ENCODE results near the gene CLPTM1.
"Not testable (repeated sequence)": the region's sequence is repeated elsewhere in the genome, so short reads cannot be mapped to it uniquely, and the experiment has no call there.

The CLPTM1 gene

DNA sequence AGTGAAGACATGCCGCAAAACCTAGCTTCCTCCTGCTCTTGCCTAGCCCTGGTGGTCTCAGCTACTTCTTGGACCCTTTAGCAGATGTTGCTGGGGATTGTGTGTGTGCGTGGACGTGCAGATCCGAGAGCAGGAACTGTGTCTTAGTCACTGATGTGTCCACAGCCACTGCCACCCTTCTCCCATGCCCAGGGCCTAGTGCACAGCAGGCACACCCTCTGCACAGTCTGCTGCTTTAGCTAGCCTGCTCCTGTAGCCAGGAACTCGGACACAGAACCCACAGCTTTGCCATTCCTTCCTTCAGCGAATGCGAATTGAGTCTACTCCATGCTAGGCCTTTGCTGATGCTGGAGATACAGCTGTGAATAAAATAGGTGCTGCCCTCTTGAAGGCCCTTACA, 2.3 kb downstream of the CLPTM1 start:
- H3K4me3 ChIP-seq (ENCODE audit: insufficient read depth, low read depth, low read length) = no peak overlapping the region
- H3K9me3 ChIP-seq (ENCODE audit: control insufficient read depth, low read length) = no peaks in the 10 kb centered on the region
- H3K27ac ChIP-seq (ENCODE audit: insufficient read depth, low read depth, low read length, poor library complexity, severe bottlenecking) = no peak overlapping the region
- H3K36me3 ChIP-seq (ENCODE audit: control insufficient read depth, insufficient read depth, low read length) = no peaks in the 10 kb centered on the region
- H3K4me1 ChIP-seq (ENCODE audit: control insufficient read depth, insufficient read depth, low read length) = peaks cover 8% of the 10 kb centered on the region
- WGBS, 2 experiments = 95% methylated on average over 7 of the region's 7 CpGs
- no peaks in the 10 kb centered on the region for H3K27me3 ChIP-seq (ENCODE audit: control insufficient read depth, insufficient read depth, low read length, poor library complexity, severe bottlenecking)

DNA sequence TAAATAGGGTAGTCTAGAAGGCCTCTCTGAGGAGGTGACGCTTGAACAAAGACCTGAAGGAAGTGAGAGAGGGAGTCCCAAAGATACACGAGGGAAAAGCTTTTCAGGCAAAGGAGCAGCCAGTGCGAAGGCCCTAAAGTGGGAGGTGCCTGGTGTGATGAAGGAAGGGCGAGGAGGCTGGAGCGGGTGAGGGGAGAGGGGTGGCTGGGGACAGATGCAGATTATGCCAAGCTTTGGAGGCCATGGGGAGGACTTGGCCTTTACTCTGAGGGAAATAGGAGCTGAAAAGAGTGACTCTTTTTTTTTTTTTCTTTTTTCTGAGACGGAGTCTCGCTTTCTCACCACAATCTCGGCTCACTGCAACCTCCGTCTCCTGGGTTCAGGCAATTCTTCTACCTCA, 2.9 kb downstream of the CLPTM1 start:
- H3K4me3 ChIP-seq (ENCODE audit: insufficient read depth, low read depth, low read length) = no peak overlapping the region
- no peaks in the 10 kb centered on the region for H3K9me3 ChIP-seq (ENCODE audit: control insufficient read depth, low read length)
- H3K4me1 ChIP-seq (ENCODE audit: control insufficient read depth, insufficient read depth, low read length) = peaks cover 8% of the 10 kb centered on the region
- H3K27ac ChIP-seq (ENCODE audit: insufficient read depth, low read depth, low read length, poor library complexity, severe bottlenecking) = no peak overlapping the region
- 89 to 92% methylated on average over 9 of the region's 9 CpGs for WGBS, 2 experiments
- no peaks in the 10 kb centered on the region for H3K27me3 ChIP-seq (ENCODE audit: control insufficient read depth, insufficient read depth, low read length, poor library complexity, severe bottlenecking)
- no peaks in the 10 kb centered on the region for H3K36me3 ChIP-seq (ENCODE audit: control insufficient read depth, insufficient read depth, low read length)

DNA sequence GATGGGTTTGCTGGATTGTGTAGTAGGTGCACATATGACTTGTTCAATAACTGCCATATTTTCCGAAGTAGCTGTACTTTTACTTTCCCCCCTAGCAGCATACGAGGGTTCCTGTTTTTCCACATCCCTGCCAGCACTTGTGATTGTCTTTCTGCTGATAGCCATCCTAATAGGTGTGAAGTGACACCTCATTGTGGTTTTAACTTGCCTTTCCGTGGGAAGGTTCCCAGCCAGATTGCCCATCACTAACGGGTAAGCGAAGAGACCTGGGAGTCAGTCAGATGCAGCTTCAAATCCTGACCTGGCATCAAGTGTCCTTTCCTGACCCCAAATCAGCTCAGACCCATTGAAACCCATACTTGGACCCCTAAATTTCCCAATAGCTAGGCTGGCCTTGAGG, 4.5 kb downstream of the CLPTM1 start:
- 93% methylated on average over 5 of the region's 5 CpGs for WGBS, 2 experiments
- no peak overlapping the region for H3K4me3 ChIP-seq (ENCODE audit: insufficient read depth, low read depth, low read length)
- no peaks in the 10 kb centered on the region for H3K9me3 ChIP-seq (ENCODE audit: control insufficient read depth, low read length)
- no peaks in the 10 kb centered on the region for H3K27me3 ChIP-seq (ENCODE audit: control insufficient read depth, insufficient read depth, low read length, poor library complexity, severe bottlenecking)
- H3K36me3 ChIP-seq (ENCODE audit: control insufficient read depth, insufficient read depth, low read length) = peaks cover 2% of the 10 kb centered on the region
- no peak overlapping the region for H3K27ac ChIP-seq (ENCODE audit: insufficient read depth, low read depth, low read length, poor library complexity, severe bottlenecking)
- peaks cover 8% of the 10 kb centered on the region for H3K4me1 ChIP-seq (ENCODE audit: control insufficient read depth, insufficient read depth, low read length)

DNA sequence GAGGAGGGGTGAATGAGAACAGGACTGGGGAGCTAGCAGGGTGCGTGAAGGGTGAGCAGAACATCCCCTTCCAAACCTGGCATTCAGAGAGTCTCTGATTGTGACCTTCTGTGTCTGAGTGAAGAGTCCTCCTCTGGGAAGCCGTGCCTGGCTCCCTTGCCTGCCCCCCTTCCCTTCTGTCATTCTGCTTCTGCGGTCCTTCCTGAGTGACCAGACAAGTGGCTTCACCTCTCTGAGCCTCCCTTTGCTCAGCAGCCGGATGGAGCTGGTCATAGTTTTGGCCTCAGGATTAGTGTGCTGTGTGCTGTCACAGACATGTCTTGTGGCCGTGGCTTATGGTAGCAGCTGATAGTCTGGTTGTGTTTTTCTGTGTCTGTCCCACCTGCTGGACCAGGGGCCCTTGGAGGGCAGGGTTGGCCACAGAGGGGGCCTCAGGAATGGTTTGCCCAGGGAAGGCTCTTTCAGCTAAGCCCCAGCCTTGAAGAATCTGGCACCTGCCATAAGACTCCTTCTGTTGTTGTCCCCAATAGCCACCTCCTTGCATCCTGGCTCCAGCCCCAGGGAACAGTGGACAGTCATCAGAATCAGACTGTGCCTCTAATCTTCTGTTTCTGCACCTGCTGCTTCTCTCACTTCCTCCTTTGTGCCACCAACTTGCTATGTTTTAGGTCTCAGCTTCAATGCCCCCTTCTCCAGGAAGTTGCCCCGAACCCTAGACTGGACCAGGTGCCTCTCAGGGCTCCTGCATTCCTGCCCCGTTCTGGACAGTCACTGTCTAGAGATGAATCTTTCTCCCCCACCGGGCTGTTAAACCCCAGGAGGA, 5.9 kb downstream of the CLPTM1 start:
- H3K4me3 ChIP-seq (ENCODE audit: insufficient read depth, low read depth, low read length) = no peak overlapping the region
- peaks cover 4% of the 10 kb centered on the region for H3K36me3 ChIP-seq (ENCODE audit: control insufficient read depth, insufficient read depth, low read length)
- 87 to 88% methylated on average over 8 of the region's 8 CpGs for WGBS, 2 experiments

DNA sequence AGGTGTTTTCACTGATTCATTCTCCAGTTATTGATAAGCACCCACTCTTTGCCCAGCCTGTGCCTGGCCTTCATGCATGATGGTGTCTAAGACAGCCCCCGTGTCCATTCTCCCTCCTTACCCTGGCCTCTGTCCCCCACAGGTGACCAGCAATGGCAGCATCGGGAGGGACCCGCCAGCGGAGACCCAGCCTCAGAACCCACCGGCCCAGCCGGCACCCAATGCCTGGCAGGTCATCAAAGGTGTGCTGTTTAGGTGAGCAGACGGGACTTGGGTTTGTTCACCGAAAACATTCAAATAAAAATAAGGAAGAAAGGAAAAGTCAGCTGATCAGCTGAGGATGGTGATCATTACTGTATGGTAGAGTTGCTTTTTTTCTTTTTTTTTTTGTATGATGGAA, 6.6 kb downstream of the CLPTM1 start:
- H3K4me1 ChIP-seq (ENCODE audit: control insufficient read depth, insufficient read depth, low read length) = no peaks in the 10 kb centered on the region
- H3K9me3 ChIP-seq (ENCODE audit: control insufficient read depth, low read length) = no peaks in the 10 kb centered on the region
- no peaks in the 10 kb centered on the region for H3K27me3 ChIP-seq (ENCODE audit: control insufficient read depth, insufficient read depth, low read length, poor library complexity, severe bottlenecking)
- H3K27ac ChIP-seq (ENCODE audit: insufficient read depth, low read depth, low read length, poor library complexity, severe bottlenecking) = no peak overlapping the region
- peaks cover 4% of the 10 kb centered on the region for H3K36me3 ChIP-seq (ENCODE audit: control insufficient read depth, insufficient read depth, low read length)
- no peak overlapping the region for H3K4me3 ChIP-seq (ENCODE audit: insufficient read depth, low read depth, low read length)
- WGBS, 2 experiments = 94 to 98% methylated on average over 8 of the region's 8 CpGs

More for the DNA sequence above, 5.9 kb downstream of the CLPTM1 start:
- Histone ChIP-seq H3K27ac (ENCODE audit: insufficient read depth, low read depth, low read length, poor library complexity, severe bottlenecking) (no peak overlapping the region), H3K9me3 (ENCODE audit: control insufficient read depth, low read length) (no peaks in the 10 kb centered on the region), H3K4me1 (ENCODE audit: control insufficient read depth, insufficient read depth, low read length) (peaks cover 2% of the 10 kb centered on the region), H3K27me3 (ENCODE audit: control insufficient read depth, insufficient read depth, low read length, poor library complexity, severe bottlenecking) (no peaks in the 10 kb centered on the region)

DNA sequence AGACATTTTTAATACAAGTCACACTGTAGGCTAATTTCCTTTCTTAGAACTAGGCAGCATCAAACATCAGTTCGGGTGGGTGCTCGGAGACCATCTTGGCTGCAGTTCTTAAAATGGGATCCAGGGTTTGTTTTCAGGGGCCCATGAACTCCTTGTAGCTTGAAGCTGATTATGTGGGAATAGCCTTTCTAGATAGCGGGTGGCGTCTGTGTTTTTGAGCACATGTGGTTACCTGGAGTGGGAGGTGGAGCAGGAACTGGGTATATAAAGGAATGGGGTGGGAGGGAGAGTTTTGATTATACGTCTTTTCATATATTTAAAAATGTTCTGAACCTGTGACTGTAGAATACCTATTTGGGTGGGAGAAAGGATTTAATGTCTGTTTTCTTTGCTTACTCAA, 12.9 kb downstream of the CLPTM1 start:
- Histone ChIP-seq H3K4me3 (ENCODE audit: insufficient read depth, low read depth, low read length) (no peak overlapping the region), H3K36me3 (ENCODE audit: control insufficient read depth, insufficient read depth, low read length) (peaks cover 12% of the 10 kb centered on the region), H3K27me3 (ENCODE audit: control insufficient read depth, insufficient read depth, low read length, poor library complexity, severe bottlenecking) (no peaks in the 10 kb centered on the region), H3K27ac (ENCODE audit: insufficient read depth, low read depth, low read length, poor library complexity, severe bottlenecking) (no peak overlapping the region), H3K4me1 (ENCODE audit: control insufficient read depth, insufficient read depth, low read length) (no peaks in the 10 kb centered on the region), H3K9me3 (ENCODE audit: control insufficient read depth, low read length) (no peaks in the 10 kb centered on the region)
- WGBS, 2 experiments = 95 to 96% methylated on average over 5 of the region's 5 CpGs

DNA sequence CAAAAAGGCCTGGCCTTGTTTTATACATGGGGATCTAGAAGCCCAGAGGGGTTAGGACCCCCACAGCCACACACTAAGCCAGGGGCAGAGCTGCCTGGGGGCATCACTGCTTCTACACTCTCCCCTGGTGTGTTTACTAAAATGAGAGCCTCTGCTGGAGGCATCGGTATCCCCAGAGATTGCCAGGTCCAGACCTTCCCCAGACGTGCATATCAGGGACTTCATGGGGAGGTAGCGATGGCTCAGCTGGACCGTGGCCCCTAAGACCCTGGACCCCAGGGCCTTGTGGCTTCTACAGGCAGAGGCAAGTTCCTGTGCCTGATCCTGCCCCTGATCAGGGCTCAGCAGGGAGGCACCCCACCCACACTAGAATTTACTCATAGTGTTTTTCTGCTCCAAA, 13.5 kb downstream of the CLPTM1 start:
- H3K4me1 ChIP-seq (ENCODE audit: control insufficient read depth, insufficient read depth, low read length) = no peaks in the 10 kb centered on the region
- H3K27ac ChIP-seq (ENCODE audit: insufficient read depth, low read depth, low read length, poor library complexity, severe bottlenecking) = no peak overlapping the region
- H3K4me3 ChIP-seq (ENCODE audit: insufficient read depth, low read depth, low read length) = no peak overlapping the region
- WGBS, 2 experiments = 94 to 95% methylated on average over 4 of the region's 4 CpGs
- no peaks in the 10 kb centered on the region for H3K27me3 ChIP-seq (ENCODE audit: control insufficient read depth, insufficient read depth, low read length, poor library complexity, severe bottlenecking)
- H3K36me3 ChIP-seq (ENCODE audit: control insufficient read depth, insufficient read depth, low read length) = peaks cover 16% of the 10 kb centered on the region
- no peaks in the 10 kb centered on the region for H3K9me3 ChIP-seq (ENCODE audit: control insufficient read depth, low read length)

DNA sequence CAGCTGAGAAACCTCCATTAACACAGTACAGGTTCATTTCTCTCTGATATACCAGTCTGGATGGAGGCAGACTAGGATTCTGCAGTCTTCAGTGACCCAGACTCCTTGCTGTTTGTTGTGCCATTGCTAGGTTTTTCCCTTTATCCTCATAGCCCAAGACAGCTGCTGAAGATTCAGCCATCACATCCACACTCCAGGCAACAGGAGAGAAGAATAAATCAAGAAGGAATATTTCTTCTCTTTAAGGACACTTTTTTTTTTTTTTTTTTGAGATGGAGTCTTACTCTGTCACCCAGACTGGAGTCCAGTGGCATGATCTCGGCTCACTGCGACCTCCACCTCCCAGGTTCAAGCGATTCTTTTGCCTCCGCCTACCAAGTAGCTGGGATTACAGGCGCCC, 14.3 kb downstream of the CLPTM1 start:
- Histone ChIP-seq H3K4me3 (ENCODE audit: insufficient read depth, low read depth, low read length) (no peak overlapping the region), H3K4me1 (ENCODE audit: control insufficient read depth, insufficient read depth, low read length) (no peaks in the 10 kb centered on the region), H3K27ac (ENCODE audit: insufficient read depth, low read depth, low read length, poor library complexity, severe bottlenecking) (no peak overlapping the region), H3K27me3 (ENCODE audit: control insufficient read depth, insufficient read depth, low read length, poor library complexity, severe bottlenecking) (no peaks in the 10 kb centered on the region), H3K36me3 (ENCODE audit: control insufficient read depth, insufficient read depth, low read length) (peaks cover 22% of the 10 kb centered on the region), H3K9me3 (ENCODE audit: control insufficient read depth, low read length) (no peaks in the 10 kb centered on the region)
- 92 to 97% methylated on average over 5 of the region's 5 CpGs for WGBS, 2 experiments

DNA sequence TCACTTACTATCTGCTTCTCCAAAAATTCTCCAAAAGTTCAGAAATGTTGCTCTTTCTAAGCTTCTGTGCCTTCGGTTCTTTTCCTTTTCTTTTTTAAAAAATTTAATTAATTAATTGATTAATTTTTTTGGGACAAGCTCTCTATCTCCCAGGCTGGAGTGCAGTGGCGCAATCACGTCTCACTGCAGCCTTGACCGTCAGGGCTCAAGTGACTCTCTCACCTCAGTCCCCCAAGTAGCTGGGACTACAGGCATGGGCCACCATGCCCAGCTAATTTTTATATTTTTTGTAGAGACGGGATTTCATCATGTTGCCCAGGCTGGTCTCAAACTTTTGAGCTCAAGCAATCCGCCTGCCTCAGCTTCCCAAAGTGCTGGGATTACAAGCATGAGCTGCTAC, 16.3 kb downstream of the CLPTM1 start:
- 83 to 91% methylated on average over 6 of the region's 6 CpGs for WGBS, 2 experiments
- peaks cover 34% of the 10 kb centered on the region for H3K36me3 ChIP-seq (ENCODE audit: control insufficient read depth, insufficient read depth, low read length)
- not testable (repeated sequence) for H3K27ac ChIP-seq (ENCODE audit: insufficient read depth, low read depth, low read length, poor library complexity, severe bottlenecking); H3K4me1 ChIP-seq (ENCODE audit: control insufficient read depth, insufficient read depth, low read length); H3K27me3 ChIP-seq (ENCODE audit: control insufficient read depth, insufficient read depth, low read length, poor library complexity, severe bottlenecking); H3K4me3 ChIP-seq (ENCODE audit: insufficient read depth, low read depth, low read length); H3K9me3 ChIP-seq (ENCODE audit: control insufficient read depth, low read length)

DNA sequence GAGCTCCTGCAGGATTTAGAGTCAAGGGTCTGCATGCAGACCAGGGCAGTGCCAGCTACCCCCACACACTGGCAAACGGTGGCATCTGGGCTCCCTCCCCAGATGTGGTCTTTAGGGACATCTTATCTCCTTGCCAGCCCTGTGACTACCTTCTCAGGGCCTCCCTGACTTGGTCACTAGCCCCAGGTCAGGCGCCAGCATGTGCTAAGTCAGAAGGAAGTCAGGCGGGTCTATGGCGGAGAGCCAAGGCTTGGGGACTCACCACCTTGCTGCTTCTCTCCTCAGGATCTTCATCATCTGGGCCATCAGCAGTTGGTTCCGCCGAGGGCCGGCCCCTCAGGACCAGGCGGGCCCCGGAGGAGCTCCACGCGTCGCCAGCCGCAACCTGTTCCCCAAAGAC, 17.6 kb downstream of the CLPTM1 start:
- H3K27ac ChIP-seq (ENCODE audit: insufficient read depth, low read depth, low read length, poor library complexity, severe bottlenecking) = no peak overlapping the region
- H3K9me3 ChIP-seq (ENCODE audit: control insufficient read depth, low read length) = no peaks in the 10 kb centered on the region
- no peak overlapping the region for H3K4me3 ChIP-seq (ENCODE audit: insufficient read depth, low read depth, low read length)
- H3K36me3 ChIP-seq (ENCODE audit: control insufficient read depth, insufficient read depth, low read length) = peaks cover 39% of the 10 kb centered on the region
- no peaks in the 10 kb centered on the region for H3K4me1 ChIP-seq (ENCODE audit: control insufficient read depth, insufficient read depth, low read length)
- no peaks in the 10 kb centered on the region for H3K27me3 ChIP-seq (ENCODE audit: control insufficient read depth, insufficient read depth, low read length, poor library complexity, severe bottlenecking)
- WGBS, 2 experiments = 96 to 98% methylated on average over 13 of the region's 13 CpGs
